Stimulated activated CD8-positive, alpha-beta memory T cell treated with anti-CD3 and anti-CD28 coated beads, Interleukin-15, amount 100 ng/mL, for 48 hours (primary cell): ENCODE data around the gene RGS6.

Experiments
- DNase-seq, 2 donors: peaks; one replicate each; pipeline ENCODE4 v3.0.0-alpha.2; 2020; ENCODE audit warnings: low read depth in 2 of 2

RGS6 gene

GRCh38 chr14:72014486-72014885 is 82.3 kb downstream of the RGS6 start:
- no peak for DNase-seq

- no peak for DNase-seq
These were observed 85.1 kb downstream of the RGS6 start for GRCh38 chr14:72017290-72017689.

GRCh38 chr14:72023128-72024042 is 91.2 kb downstream of the RGS6 start:
- no peak for DNase-seq

- DNase-seq = peak; percentile 3 to 34
These were observed 91.8 kb downstream of the RGS6 start for GRCh38 chr14:72024043-72024407.

- DNase-seq = no peak
These were observed 92.3 kb downstream of the RGS6 start for GRCh38 chr14:72024504-72024903.

- no peak for DNase-seq
These were observed 94.3 kb downstream of the RGS6 start for GRCh38 chr14:72026536-72026935.

GRCh38 chr14:72027061-72027460 is 94.8 kb downstream of the RGS6 start:
- no peak for DNase-seq

- no peak for DNase-seq
These were observed 101.1 kb downstream of the RGS6 start for GRCh38 chr14:72033365-72033764.

- no peak for DNase-seq
These were observed 108.3 kb downstream of the RGS6 start for GRCh38 chr14:72040528-72040927.

GRCh38 chr14:72045271-72045670 is 113.0 kb downstream of the RGS6 start:
- DNase-seq = no peak

GRCh38 chr14:72045885-72046284 is 113.7 kb downstream of the RGS6 start:
- no peak for DNase-seq

GRCh38 chr14:72049462-72049861 is 117.2 kb downstream of the RGS6 start:
- DNase-seq = peak; percentile 35 to 37

- no peak for DNase-seq
These were observed 120.1 kb downstream of the RGS6 start for GRCh38 chr14:72052356-72052755.

- no peak for DNase-seq
These were observed 121.4 kb downstream of the RGS6 start for GRCh38 chr14:72053651-72054050.

- DNase-seq = no peak
These were observed 122.7 kb downstream of the RGS6 start for GRCh38 chr14:72054911-72055310.

- DNase-seq = no peak
These were observed 125.6 kb downstream of the RGS6 start for GRCh38 chr14:72057701-72058285.

GRCh38 chr14:72060460-72060859 is 128.2 kb downstream of the RGS6 start:
- DNase-seq = no peak

GRCh38 chr14:72060917-72061316 is 128.7 kb downstream of the RGS6 start:
- no peak for DNase-seq

GRCh38 chr14:72061718-72062117 is 129.5 kb downstream of the RGS6 start:
- DNase-seq = no peak

- no peak for DNase-seq
These were observed 131.6 kb downstream of the RGS6 start for GRCh38 chr14:72063761-72064282.

GRCh38 chr14:72064501-72064900 is 132.3 kb downstream of the RGS6 start:
- no peak for DNase-seq

GRCh38 chr14:72070458-72070857 is 138.2 kb downstream of the RGS6 start:
- no peak for DNase-seq
